GM12873 (cell line): ENCODE data around the gene CHAC1.

Experiments
- TF ChIP-seq, protein P1 (sequence below): IDR thresholded peaks from 2 replicates; pipeline ENCODE4 v1.5.1; 2012; ENCODE audit warnings: low read depth, mild to moderate bottlenecking, moderate library complexity, low read length, control low read depth; ENCODE audit not compliant: insufficient read depth; ENCODE audit errors: missing control alignments

CHAC1 gene

DNA sequence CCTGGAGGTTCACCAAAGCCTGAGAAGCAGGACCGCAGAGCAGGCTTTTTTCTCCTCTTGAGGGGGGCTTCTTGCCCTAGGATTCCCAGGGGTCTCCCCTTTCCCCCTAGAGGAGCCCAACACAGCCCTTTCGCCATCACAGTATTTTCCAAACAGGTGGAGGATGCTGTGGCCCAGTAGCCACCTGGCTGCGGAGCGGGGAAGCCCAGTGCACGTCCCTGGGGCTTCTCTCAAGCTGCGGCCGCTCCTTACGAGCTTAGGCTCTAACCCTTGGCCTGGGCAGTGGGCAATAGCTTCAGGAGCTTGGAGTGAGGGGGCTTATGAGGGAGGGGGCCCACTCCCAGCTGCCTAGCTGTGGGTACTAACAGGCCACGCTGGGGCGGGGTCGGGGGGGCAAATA, 35.7 kb upstream of the CHAC1 start:
- TF ChIP-seq, protein P1, sequence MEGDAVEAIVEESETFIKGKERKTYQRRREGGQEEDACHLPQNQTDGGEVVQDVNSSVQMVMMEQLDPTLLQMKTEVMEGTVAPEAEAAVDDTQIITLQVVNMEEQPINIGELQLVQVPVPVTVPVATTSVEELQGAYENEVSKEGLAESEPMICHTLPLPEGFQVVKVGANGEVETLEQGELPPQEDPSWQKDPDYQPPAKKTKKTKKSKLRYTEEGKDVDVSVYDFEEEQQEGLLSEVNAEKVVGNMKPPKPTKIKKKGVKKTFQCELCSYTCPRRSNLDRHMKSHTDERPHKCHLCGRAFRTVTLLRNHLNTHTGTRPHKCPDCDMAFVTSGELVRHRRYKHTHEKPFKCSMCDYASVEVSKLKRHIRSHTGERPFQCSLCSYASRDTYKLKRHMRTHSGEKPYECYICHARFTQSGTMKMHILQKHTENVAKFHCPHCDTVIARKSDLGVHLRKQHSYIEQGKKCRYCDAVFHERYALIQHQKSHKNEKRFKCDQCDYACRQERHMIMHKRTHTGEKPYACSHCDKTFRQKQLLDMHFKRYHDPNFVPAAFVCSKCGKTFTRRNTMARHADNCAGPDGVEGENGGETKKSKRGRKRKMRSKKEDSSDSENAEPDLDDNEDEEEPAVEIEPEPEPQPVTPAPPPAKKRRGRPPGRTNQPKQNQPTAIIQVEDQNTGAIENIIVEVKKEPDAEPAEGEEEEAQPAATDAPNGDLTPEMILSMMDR = no peak

DNA sequence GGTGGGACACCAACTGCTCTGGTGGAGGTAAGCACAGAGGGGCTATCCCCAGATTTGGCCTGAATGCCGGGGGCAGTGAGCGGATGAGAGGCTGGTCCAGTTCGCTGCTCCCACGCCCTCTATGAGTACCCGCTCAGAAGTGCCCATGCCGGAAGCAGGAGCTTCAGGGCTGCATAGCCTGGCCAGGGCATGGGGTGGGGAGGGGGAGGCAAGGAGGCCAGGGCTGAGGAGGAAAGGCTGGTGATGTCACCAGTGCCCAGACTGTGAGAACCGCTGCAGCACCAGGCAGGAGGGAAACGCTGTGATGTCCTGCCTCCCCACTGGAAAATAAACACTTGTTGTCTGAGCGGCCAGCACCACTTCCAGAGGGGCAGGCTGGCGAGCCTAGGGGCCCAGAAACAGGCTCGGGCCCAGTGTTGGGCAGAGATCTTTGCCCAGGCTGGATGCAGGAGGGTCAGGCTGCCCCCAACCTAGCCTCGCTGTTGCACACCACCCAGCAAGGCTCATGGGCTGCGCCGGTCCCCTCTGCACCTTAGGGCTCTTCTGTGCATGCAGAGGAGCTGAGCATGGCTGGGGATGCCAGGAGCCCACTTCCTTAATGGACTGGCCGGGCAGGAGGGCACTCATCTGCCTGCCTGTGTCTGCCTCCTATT, 35.0 kb upstream of the CHAC1 start:
- TF ChIP-seq, protein P1 = no peak

DNA sequence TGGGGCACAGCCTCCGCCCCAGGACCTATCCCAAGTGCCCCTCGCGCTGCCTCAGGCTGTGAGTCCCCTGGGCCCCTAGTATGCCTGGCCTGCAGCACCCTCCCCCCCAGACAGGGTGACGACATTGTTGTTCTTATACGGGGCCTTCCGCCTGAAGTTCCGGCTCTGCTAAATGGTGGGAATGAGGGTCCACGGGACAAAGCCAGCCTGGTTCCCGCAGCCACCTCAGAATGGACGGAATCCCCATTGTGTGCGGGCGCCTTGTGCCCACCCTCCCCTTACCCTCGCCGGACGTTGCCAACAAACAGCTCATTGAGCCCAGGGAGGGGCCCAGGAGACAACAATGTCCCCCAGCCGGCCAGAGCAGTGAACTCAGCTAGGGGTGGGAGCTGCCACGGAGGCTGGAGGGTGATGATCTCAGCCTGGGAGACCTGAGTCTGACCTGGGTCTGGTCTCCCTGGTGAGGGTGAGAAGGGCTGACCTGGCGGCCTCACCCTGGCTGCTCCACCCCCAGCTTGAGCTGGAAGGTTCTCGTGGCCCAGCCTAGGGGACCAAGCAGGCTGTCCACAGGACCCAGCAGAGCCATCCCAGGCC, 34.4 kb upstream of the CHAC1 start:
- TF ChIP-seq, protein P1 = no peak

DNA sequence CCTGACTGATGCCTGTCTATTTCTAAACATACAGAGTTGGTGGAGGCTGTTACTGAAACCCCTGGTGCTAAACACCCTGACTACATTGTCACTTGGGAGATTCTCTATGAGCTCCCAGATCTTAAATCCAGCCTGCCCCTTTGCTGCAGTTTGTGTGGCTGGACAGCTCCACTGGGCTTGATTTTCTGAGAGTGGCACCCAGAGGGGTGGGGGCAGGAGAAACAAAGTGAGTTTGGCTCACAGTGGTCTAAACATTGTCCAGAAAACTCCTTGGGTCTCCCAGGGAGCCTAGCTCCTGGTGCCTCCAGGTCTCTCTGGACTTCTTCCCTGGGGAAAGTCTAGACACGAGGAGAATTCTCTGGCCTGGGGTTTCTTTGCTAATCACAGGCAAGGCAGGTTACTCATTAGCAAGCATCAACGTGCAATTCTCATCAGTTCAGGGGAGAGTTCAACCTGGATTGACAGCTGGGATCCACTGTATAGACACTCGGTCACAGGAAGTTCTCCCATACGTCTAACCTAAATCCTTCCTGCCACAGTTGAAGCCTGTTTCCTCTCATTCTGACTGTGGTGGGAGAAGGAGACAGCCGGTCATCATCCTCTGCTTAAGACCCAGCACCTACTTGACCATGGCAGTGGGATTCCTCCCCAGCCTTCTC, 31.2 kb upstream of the CHAC1 start:
- TF ChIP-seq, protein P1 = no peak

DNA sequence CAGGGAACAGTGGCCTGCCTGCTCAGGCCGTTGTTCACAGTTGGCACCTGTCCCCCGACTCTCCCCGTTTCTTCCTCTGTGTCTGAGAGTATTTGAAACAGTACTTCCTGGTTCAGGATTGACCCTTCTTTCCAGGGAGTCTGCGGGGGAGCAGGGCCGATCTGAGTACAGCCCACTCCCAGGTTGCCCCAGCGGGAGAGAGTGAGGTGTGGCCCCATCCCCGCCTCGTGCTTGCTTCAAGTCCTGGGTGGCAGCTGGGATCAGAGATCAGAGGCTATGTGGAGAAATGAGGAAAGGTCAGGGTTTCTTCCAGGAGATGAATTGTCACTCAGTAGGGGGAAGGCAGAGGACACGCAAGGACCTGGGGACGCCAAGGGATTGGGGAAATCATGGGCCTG, 30.7 kb upstream of the CHAC1 start:
- TF ChIP-seq, protein P1 = no peak

DNA sequence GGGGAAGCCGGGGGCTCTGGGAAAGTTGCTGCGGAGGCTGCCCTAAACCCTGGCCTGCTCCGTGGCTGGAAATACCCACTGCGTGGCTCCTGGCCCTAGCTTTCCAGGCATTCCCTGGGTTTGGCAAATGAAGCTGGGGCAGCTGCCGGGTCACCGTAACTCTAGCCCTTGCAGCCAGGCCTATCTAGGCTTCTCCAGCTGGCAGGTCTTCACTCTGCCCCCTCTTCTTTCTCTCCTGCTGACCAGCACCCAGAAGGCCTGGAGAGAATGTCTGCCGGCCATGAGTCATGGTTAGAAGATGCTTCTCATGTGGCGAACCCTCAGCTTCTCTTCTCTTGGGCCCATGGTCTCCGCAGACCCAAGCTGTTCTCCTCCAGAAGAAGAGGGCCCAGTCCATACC, 29.7 kb upstream of the CHAC1 start:
- TF ChIP-seq, protein P1 = no peak

DNA sequence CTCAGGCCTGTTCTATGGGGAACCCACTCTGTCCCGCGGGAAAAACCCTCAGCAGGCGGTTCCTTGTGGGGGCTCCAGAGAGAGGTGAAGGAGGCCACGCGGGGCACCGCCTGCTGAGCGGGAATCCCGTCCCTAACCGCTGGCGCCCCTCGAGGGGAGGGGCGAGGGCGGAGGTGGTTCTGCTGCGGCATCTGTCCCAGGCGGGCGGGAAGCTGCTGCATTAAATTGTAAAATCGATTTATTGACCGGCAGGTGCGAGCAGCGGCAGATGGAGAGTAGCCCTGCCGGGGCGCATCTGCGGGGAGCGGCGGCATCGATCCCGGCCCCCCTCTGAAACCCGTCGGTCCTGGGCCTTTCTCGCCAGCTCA, 27.8 kb upstream of the CHAC1 start:
- TF ChIP-seq, protein P1 = no peak
